ENCODE measurements around the gene ATOH8.
A peak's percentile ranks its signal among the peaks of the same experiment; 100 is the strongest.

ATOH8 gene

DNA sequence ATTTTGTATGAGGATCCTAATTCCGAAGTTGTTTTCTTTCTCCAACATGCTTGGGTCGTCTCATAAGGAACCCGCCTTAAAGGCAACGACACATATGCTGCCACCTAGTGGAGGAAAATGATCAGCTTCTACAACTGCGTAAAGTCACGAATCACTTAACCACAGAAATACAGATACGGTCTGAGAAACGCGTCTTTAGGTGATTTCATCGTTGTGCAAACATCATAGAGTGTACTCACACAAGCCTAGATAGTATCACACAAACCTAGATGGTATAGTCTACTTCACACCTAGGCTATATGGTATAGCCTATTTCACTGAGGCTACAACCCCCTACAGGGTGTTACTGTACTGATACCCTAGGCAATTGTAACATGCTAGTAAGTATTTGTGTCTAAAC lies 46.5 kb upstream of the ATOH8 start:
- Histone ChIP-seq H3K4me1 (ENCODE audit: insufficient read depth, insufficient read length) (no peaks in the 10 kb centered on the region), H3K4me3 (ENCODE audit: insufficient read length, low read depth) (no peak overlapping the region), H3K9me3 (ENCODE audit: insufficient read depth, low read length) (no peaks in the 10 kb centered on the region), H3K27me3 (ENCODE audit: insufficient read depth, insufficient read length) (peaks cover 8% of the 10 kb centered on the region), H3K36me3 (ENCODE audit: insufficient read depth, insufficient read length, low read length) (no peaks in the 10 kb centered on the region), H3K9ac (ENCODE audit: insufficient read length, low read depth) (no peak overlapping the region)
- DNase-seq (ENCODE audit: low read depth, low spot score), result peak; percentile 78
- no peak for TF ChIP-seq ZNF274 (IDR thresholded peaks at IDR 0.05; ENCODE audit: low read depth, low read length)
- TF ChIP-seq YY1 (IDR thresholded peaks at IDR 0.05; ENCODE audit: insufficient read depth, insufficient read length), result no peak
- no peak for TF ChIP-seq SUZ12 (IDR thresholded peaks at IDR 0.05; ENCODE audit: extremely low read depth, insufficient read depth, insufficient read length)

DNA sequence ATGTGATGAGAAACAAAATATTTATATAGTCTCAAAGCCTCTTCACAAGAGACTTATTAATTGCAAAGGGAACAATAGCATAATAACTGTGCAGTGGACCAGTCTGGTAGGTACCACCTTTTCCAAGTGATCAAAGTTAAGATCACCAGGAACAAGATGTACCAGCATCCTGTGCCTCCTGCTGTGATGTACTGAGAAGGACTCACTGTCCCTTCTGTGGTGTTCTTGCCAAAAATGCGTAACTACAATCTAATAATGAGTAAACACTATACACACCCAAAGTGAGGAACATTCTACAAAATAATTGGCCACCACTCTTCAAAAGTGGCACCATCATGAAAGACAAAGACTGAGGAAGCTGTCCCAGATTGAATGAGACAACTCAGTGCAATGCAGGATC lies 45.1 kb upstream of the ATOH8 start:
- H3K4me3 ChIP-seq (ENCODE audit: insufficient read length, low read depth), result no peak overlapping the region
- TF ChIP-seq ZNF274 (IDR thresholded peaks at IDR 0.05; ENCODE audit: low read depth, low read length) (no peak), YY1 (IDR thresholded peaks at IDR 0.05; ENCODE audit: insufficient read depth, insufficient read length) (no peak), SUZ12 (IDR thresholded peaks at IDR 0.05; ENCODE audit: extremely low read depth, insufficient read depth, insufficient read length) (no peak)
- H3K9ac ChIP-seq (ENCODE audit: insufficient read length, low read depth), result no peak overlapping the region
- no peaks in the 10 kb centered on the region for H3K36me3 ChIP-seq (ENCODE audit: insufficient read depth, insufficient read length, low read length)
- no peaks in the 10 kb centered on the region for H3K4me1 ChIP-seq (ENCODE audit: insufficient read depth, insufficient read length)
- no peak for DNase-seq (ENCODE audit: low read depth, low spot score)
- H3K9me3 ChIP-seq (ENCODE audit: insufficient read depth, low read length), result no peaks in the 10 kb centered on the region
- peaks cover 8% of the 10 kb centered on the region for H3K27me3 ChIP-seq (ENCODE audit: insufficient read depth, insufficient read length)

DNA sequence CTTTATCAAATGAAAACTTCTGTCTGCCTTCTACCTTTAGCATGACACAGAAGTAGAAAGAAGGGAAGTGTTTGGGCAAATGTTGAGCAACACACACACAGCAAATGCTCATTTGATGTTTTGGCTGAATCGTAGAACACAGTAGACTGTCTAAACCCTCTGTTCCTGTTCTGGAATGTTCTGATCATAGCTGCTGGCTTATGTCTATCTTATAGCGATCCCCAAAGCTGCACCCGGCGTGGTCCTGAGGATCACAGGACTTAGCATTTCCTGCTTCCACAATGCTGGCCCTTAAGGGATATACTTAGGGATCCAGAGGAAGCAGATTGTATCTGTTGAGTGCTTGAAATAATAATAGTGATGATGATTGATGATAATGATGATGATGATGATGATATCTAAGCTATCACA lies 44.4 kb upstream of the ATOH8 start:
- no peak overlapping the region for H3K9ac ChIP-seq (ENCODE audit: insufficient read length, low read depth)
- TF ChIP-seq YY1 (IDR thresholded peaks at IDR 0.05; ENCODE audit: insufficient read depth, insufficient read length) (no peak), ZNF274 (IDR thresholded peaks at IDR 0.05; ENCODE audit: low read depth, low read length) (no peak), SUZ12 (IDR thresholded peaks at IDR 0.05; ENCODE audit: extremely low read depth, insufficient read depth, insufficient read length) (no peak)
- H3K9me3 ChIP-seq (ENCODE audit: insufficient read depth, low read length), result no peaks in the 10 kb centered on the region
- no peak for DNase-seq (ENCODE audit: low read depth, low spot score)
- no peaks in the 10 kb centered on the region for H3K4me1 ChIP-seq (ENCODE audit: insufficient read depth, insufficient read length)
- peaks cover 8% of the 10 kb centered on the region for H3K27me3 ChIP-seq (ENCODE audit: insufficient read depth, insufficient read length)
- no peak overlapping the region for H3K4me3 ChIP-seq (ENCODE audit: insufficient read length, low read depth)
- H3K36me3 ChIP-seq (ENCODE audit: insufficient read depth, insufficient read length, low read length), result no peaks in the 10 kb centered on the region

DNA sequence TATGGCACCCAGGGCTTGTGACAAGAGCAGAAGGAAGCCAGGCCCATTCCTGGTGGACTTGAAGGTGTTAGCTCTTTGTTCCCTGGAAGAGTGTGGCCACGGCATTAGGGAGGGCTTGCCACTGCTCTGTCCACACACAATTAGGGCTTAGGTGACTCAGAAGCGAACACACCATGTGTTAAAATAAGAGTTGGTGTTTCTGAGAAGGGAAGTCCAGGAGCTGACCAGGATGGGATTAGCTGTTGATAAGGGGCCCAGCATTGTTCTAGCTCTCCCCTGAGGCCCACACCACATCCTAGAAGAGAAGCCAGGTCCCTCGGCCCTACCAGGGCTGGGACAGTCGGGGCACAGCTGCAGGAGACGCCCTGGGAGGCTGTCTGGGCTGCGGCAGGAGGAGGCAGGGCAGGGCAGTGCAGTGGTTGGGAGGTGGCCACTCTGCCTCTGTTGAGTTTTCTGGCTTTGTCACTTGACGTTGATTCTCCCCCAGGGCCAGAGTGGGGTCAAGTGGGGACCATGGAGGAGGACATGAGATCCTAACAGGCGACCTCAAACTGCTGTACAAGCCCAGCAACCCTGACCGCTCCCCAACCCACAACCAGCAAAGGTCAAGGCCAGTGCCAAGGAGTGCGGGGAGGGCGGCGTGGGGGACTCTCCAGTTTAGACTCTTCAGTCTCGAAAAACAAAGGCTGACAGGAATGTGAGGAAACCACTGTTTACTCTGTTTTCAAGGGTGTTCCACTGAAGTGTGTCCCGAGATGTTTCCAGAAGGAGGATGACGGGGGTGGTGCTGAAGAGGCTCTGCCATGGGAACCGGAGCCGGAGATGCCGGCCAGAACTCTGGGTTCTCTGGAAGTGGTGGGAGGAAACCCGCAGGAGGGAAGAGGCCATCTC lies 42.9 kb upstream of the ATOH8 start:
- peaks cover 8% of the 10 kb centered on the region for H3K27me3 ChIP-seq (ENCODE audit: insufficient read depth, insufficient read length)
- no peak for TF ChIP-seq ZNF274 (IDR thresholded peaks at IDR 0.05; ENCODE audit: low read depth, low read length)
- TF ChIP-seq SUZ12 (IDR thresholded peaks at IDR 0.05; ENCODE audit: extremely low read depth, insufficient read depth, insufficient read length), result no peak
- no peak for TF ChIP-seq YY1 (IDR thresholded peaks at IDR 0.05; ENCODE audit: insufficient read depth, insufficient read length)
- no peaks in the 10 kb centered on the region for H3K9me3 ChIP-seq (ENCODE audit: insufficient read depth, low read length)
- no peaks in the 10 kb centered on the region for H3K4me1 ChIP-seq (ENCODE audit: insufficient read depth, insufficient read length)
- H3K9ac ChIP-seq (ENCODE audit: insufficient read length, low read depth), result no peak overlapping the region
- no peak overlapping the region for H3K4me3 ChIP-seq (ENCODE audit: insufficient read length, low read depth)
- no peak for DNase-seq (ENCODE audit: low read depth, low spot score)
- H3K36me3 ChIP-seq (ENCODE audit: insufficient read depth, insufficient read length, low read length), result no peaks in the 10 kb centered on the region

DNA sequence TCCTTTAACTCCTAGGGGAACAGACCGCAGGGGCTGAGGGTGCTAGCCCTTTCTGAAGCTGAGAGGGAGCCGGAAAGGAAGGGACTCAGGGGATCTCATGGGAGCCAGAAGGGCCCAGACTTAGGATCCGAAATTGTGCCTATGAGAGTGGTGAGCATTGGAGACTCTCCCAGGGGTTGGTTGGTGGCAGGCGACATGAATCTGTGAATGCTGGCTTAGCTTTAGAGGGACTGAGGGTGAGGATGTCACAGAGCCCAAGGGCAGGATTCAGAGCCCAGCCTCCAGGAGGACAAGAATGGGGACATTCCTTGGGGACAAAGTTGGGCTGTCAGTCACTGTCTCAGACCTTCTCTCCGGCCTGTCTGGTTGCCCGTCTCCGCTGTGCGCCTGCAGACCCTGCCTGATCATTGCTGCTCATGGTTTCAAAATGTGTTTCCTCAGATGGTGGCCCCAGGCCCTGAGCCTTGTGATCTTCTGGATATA lies 42.2 kb upstream of the ATOH8 start:
- Histone ChIP-seq H3K36me3 (ENCODE audit: insufficient read depth, insufficient read length, low read length) (no peaks in the 10 kb centered on the region), H3K27me3 (ENCODE audit: insufficient read depth, insufficient read length) (peaks cover 8% of the 10 kb centered on the region), H3K4me3 (ENCODE audit: insufficient read length, low read depth) (no peak overlapping the region), H3K9me3 (ENCODE audit: insufficient read depth, low read length) (no peaks in the 10 kb centered on the region), H3K9ac (ENCODE audit: insufficient read length, low read depth) (no peak overlapping the region), H3K4me1 (ENCODE audit: insufficient read depth, insufficient read length) (no peaks in the 10 kb centered on the region)
- no peak for DNase-seq (ENCODE audit: low read depth, low spot score)
- no peak for TF ChIP-seq ZNF274 (IDR thresholded peaks at IDR 0.05; ENCODE audit: low read depth, low read length)

DNA sequence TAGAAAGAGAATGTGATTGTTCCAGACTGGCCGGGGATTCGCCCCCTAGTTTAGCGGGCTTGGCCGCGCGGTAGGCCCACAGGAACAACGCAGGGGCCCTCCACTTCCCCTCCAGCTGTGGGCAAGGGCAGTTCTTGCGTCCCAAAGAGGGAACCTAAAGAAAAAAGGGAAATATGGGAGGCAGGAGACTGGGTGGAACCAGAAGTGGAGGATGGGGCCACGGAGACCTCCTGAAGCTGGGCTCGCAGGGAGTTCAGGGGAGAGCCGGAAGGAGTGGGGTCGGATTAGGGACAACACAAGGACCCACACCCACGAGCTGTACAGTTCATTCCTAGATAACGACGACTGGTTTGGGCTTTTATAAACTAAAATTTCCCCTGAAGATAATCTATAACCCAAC lies 41.5 kb upstream of the ATOH8 start:
- H3K4me1 ChIP-seq (ENCODE audit: insufficient read depth, insufficient read length), result no peaks in the 10 kb centered on the region
- H3K27me3 ChIP-seq (ENCODE audit: insufficient read depth, insufficient read length), result peaks cover 6% of the 10 kb centered on the region
- no peak overlapping the region for H3K4me3 ChIP-seq (ENCODE audit: insufficient read length, low read depth)
- no peaks in the 10 kb centered on the region for H3K36me3 ChIP-seq (ENCODE audit: insufficient read depth, insufficient read length, low read length)
- no peak for TF ChIP-seq YY1 (IDR thresholded peaks at IDR 0.05; ENCODE audit: insufficient read depth, insufficient read length)
- TF ChIP-seq ZNF274 (IDR thresholded peaks at IDR 0.05; ENCODE audit: low read depth, low read length), result no peak
- TF ChIP-seq SUZ12 (IDR thresholded peaks at IDR 0.05; ENCODE audit: extremely low read depth, insufficient read depth, insufficient read length), result no peak
- H3K9ac ChIP-seq (ENCODE audit: insufficient read length, low read depth), result no peak overlapping the region
- no peak for DNase-seq (ENCODE audit: low read depth, low spot score)
- H3K9me3 ChIP-seq (ENCODE audit: insufficient read depth, low read length), result no peaks in the 10 kb centered on the region

DNA sequence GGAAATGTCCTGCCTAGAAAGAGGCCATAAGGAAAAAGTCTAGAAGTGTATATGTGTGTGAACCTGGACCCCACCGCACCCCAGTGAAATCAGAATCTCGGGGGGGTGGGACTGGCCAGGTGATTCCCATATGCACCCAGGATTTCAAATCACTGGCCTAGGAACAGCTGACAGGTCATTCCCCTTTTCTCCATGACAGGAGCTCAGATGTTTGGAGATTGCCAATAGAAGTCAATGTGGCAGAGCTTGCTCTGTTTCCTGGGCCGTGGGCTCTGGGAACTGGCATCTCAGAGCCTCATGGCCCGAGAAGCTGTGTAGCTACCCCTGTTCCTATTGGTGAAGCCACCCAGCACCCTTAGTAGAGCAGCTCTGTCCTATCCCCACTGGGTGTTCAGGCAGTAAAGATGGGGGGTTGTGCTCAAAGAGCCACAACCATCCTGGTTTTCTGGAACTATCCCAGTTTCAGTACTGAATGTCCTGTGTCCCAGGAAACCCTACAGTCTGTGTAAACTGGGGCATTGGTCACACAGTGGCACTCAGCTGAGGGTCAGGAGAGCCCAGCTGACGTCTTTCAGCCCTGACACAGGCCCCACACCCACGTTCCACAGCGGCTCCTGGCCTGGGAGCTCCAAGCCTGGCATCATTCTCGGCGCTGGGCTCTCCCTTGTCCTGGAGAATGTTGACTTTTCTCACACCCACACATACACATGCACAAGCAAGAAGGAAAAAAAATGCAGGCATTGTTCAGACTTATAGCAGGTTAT lies 40.8 kb upstream of the ATOH8 start:
- TF ChIP-seq YY1 (IDR thresholded peaks at IDR 0.05; ENCODE audit: insufficient read depth, insufficient read length) (no peak), SUZ12 (IDR thresholded peaks at IDR 0.05; ENCODE audit: extremely low read depth, insufficient read depth, insufficient read length) (no peak), ZNF274 (IDR thresholded peaks at IDR 0.05; ENCODE audit: low read depth, low read length) (no peak)
- H3K4me3 ChIP-seq (ENCODE audit: insufficient read length, low read depth), result no peak overlapping the region
- no peak for DNase-seq (ENCODE audit: low read depth, low spot score)
- H3K27me3 ChIP-seq (ENCODE audit: insufficient read depth, insufficient read length), result no peaks in the 10 kb centered on the region
- H3K9me3 ChIP-seq (ENCODE audit: insufficient read depth, low read length), result no peaks in the 10 kb centered on the region
- no peak overlapping the region for H3K9ac ChIP-seq (ENCODE audit: insufficient read length, low read depth)
- H3K36me3 ChIP-seq (ENCODE audit: insufficient read depth, insufficient read length, low read length), result no peaks in the 10 kb centered on the region
- no peaks in the 10 kb centered on the region for H3K4me1 ChIP-seq (ENCODE audit: insufficient read depth, insufficient read length)

Measured in NT2/D1 (cell line).